Activated T-helper 1 cell treated with anti-CD3 and anti-CD28 coated beads, Interleukin-12 subunit alpha, Interleukin-12 subunit beta, Interleukin-2, Interleukin-4 antibody, amounts not matched to agents 30 ng/mL and 10 ng/mL and 1 ng/mL, durations not matched to agents 14 hours and 24 hours and 36 hours (primary cell): ENCODE measurements around the gene PRKCA. TPM values are rescaled to one million over a fixed set of nuclear protein-coding genes. Genes with fewer than 3 reads are reported as not detected.

ENCODE experiments used
- DNase-seq: peaks from one replicate; pipeline ENCODE4 v3.0.0; 2021; ENCODE audit warnings: low spot score
- H3K27ac Mint-ChIP-seq: one replicate; pipeline ENCODE4 v1.8.0; 2021; ENCODE audit warnings: mild to moderate bottlenecking, mixed read lengths
- H3K27me3 Mint-ChIP-seq: one replicate; pipeline ENCODE4 v1.8.0; 2022; ENCODE audit warnings: mild to moderate bottlenecking, moderate library complexity, mixed read lengths; ENCODE audit not compliant: insufficient read depth
- H3K36me3 Mint-ChIP-seq: one replicate; pipeline ENCODE4 v1.8.0; 2021; ENCODE audit warnings: low read depth, mixed read lengths
- H3K4me1 Mint-ChIP-seq: one replicate; pipeline ENCODE4 v1.8.0; 2021; ENCODE audit warnings: low read depth, mixed read lengths
- H3K4me3 Mint-ChIP-seq: one replicate; pipeline ENCODE4 v1.8.0; 2021; ENCODE audit warnings: mild to moderate bottlenecking, moderate library complexity, mixed read lengths
- H3K9me3 Mint-ChIP-seq: one replicate; pipeline ENCODE4 v1.8.0; 2021; ENCODE audit warnings: mixed read lengths
- intact Hi-C: fragments of 100-400 bp; cut with micrococcal nuclease; formaldehyde crosslinking; loops from one replicate; pipeline ENCODE4 v1.15.1; 2024
- total RNA-seq: library from RNA; stranded (reverse); gene quantifications from 2 replicates; pipeline ENCODE4 v1.2.3, GENCODE V29; 2022

Gene PRKCA
- total RNA-seq, 1 donor from 2014 or later = 157 TPM

DNA sequence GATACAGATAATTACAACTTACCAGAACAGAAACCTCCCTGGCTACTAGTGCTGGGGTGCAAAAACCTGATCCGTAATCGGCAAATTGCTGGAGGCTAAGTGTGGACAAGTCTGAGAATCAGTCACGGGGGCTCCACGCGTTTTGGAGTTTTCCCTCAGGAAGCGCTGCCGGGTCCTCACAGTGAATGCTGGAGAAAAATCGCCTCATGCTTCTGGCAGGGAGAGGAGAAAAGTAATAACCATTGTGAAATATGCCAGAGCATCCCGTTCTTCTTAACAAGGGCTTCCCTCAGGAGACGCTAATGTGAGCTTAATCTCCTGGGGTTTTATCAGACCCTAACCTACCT, 453.5 kb downstream of the PRKCA start:
- H3K9me3 Mint-ChIP-seq = no peaks in the 10 kb centered on the region
- no peaks in the 10 kb centered on the region for H3K27me3 Mint-ChIP-seq
- no peaks in the 10 kb centered on the region for H3K4me1 Mint-ChIP-seq
- intact Hi-C loops = no loop called here
- no peak overlapping the region for H3K27ac Mint-ChIP-seq
- DNase-seq = no peak
- no peak overlapping the region for H3K4me3 Mint-ChIP-seq
- peaks cover 25% of the 10 kb centered on the region for H3K36me3 Mint-ChIP-seq

DNA sequence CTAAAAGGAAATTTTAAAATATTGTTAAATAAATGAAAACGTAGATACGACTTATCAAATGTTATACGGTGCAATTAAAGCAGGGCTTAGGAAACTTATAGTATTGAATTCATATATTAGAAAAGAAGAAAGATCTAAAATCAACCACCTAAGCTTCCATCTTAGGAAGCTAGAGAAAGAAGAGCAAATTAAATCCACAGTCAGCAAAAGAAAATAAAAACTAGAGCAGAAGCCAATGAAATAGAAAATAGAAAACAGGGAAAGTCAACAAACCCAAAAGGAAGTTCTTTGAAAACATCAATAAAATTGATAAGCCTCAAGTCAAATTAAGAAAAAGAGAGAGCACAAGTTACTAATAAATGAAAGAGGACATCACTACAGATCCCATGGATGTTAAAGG, 457.9 kb downstream of the PRKCA start:
- Mint-ChIP-seq H3K27me3 (no peaks in the 10 kb centered on the region), H3K4me3 (no peak overlapping the region), H3K4me1 (no peaks in the 10 kb centered on the region), H3K27ac (no peak overlapping the region), H3K9me3 (no peaks in the 10 kb centered on the region), H3K36me3 (peaks cover 15% of the 10 kb centered on the region)
- intact Hi-C loops = no loop called here
- no peak for DNase-seq

DNA sequence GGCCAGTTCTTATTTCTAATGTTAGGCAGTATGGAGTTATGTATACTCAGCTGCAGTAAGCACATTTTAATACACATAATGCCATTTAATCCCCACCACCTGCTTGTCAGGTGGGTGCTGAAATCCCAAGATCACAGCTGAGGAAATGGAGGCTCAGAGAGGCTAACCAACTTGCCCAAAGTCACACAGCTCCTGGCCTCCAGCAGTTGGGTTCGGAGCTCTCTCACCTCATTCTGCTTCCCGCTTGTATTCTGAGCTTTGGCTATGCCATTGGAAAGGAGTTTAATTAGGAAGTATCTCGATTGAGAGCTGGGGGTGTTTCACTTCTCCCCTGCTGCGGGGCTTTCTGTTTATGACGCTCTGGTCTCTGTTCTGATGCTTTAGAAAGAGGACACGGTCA, 459.9 kb downstream of the PRKCA start:
- no peaks in the 10 kb centered on the region for H3K27me3 Mint-ChIP-seq
- peaks cover 11% of the 10 kb centered on the region for H3K4me1 Mint-ChIP-seq
- H3K9me3 Mint-ChIP-seq = no peaks in the 10 kb centered on the region
- peaks cover 12% of the 10 kb centered on the region for H3K36me3 Mint-ChIP-seq
- no peak for DNase-seq
- no peak overlapping the region for H3K4me3 Mint-ChIP-seq
- intact Hi-C loops = no loop called here
- H3K27ac Mint-ChIP-seq = no peak overlapping the region

GRCh38 chr17:66763056-66763455, 460.6 kb downstream of the PRKCA start:
- no peaks in the 10 kb centered on the region for H3K9me3 Mint-ChIP-seq

GRCh38 chr17:66764506-66764905, 462.1 kb downstream of the PRKCA start:
- H3K9me3 Mint-ChIP-seq = no peaks in the 10 kb centered on the region
- peaks cover 14% of the 10 kb centered on the region for H3K4me1 Mint-ChIP-seq
- H3K4me3 Mint-ChIP-seq = no peak overlapping the region
- DNase-seq = no peak
- H3K36me3 Mint-ChIP-seq = peaks cover 20% of the 10 kb centered on the region
- H3K27ac Mint-ChIP-seq = no peak overlapping the region
- no peaks in the 10 kb centered on the region for H3K27me3 Mint-ChIP-seq
- intact Hi-C loops = no loop called here

More at GRCh38 chr17:66763056-66763455, 460.6 kb downstream of the PRKCA start:
- DNase-seq = no peak
- Mint-ChIP-seq H3K27me3 (no peaks in the 10 kb centered on the region), H3K36me3 (peaks cover 16% of the 10 kb centered on the region), H3K27ac (no peak overlapping the region), H3K4me1 (peaks cover 14% of the 10 kb centered on the region), H3K4me3 (no peak overlapping the region)
- intact Hi-C loops = no loop called here

DNA sequence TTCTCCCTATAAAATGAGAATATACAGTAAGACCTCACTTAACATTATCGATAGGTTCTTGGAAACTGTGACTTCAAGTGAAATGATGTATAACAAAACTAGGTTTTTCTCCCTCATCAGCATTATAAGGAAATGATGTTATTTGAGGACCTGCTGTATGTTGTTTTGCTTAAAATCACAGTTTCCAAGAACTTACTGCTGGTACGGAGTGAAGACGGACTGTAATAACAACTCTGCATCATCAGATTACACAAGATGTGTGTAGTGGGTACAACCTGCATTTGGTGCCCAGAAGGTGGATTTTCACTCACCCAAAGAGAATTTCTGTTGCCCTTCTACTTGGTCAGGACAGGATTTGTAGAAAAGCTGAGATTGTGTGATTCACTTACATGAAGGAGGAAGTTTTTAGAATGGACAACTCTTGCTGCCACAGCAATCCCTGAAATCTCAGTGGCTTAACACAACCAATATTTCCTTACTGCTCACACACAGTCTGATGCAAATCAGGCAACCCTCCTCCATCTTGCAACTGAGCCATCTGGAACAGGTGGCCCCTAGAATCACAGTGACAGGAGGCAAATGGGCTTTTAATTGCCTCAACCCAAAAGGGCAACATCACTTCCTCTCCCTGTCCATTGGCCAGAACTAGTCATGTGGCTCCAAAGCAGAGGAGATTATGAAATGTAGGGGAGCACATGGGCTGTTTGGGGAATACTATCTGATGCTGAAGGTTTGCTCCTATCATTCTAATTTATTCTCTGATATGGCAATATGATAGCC, 464.9 kb downstream of the PRKCA start:
- no peak for DNase-seq
- H3K27ac Mint-ChIP-seq = peak overlapping the region; percentile 62
- intact Hi-C loops = no loop called here

DNA sequence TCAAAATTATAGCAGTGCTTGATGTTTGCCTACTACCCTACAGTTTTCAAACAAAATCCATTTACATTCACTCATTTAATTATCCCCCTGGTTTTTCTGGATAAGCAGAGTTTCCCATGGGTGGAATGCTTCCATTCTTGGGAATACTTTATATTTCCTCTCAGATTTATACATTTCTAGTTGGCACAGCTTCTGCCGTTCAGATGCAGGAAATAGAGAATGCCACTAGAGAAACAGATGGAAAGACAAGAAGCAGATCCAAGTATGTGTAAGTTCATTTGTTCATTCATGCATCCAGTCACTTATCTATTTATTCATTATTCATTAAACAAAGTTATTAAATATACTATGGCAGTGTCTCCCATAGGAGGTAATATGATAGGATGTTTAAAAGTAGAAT, 467.5 kb downstream of the PRKCA start:
- Mint-ChIP-seq H3K36me3 (peaks cover 34% of the 10 kb centered on the region), H3K4me1 (peaks cover 14% of the 10 kb centered on the region), H3K9me3 (no peaks in the 10 kb centered on the region), H3K27me3 (no peaks in the 10 kb centered on the region), H3K4me3 (no peak overlapping the region), H3K27ac (no peak overlapping the region)
- intact Hi-C loops = no loop called here
- DNase-seq = no peak

More for the DNA sequence above, 464.9 kb downstream of the PRKCA start:
- Mint-ChIP-seq H3K27me3 (no peaks in the 10 kb centered on the region), H3K9me3 (no peaks in the 10 kb centered on the region), H3K36me3 (peaks cover 26% of the 10 kb centered on the region), H3K4me1 (peaks cover 14% of the 10 kb centered on the region), H3K4me3 (no peak overlapping the region)

DNA sequence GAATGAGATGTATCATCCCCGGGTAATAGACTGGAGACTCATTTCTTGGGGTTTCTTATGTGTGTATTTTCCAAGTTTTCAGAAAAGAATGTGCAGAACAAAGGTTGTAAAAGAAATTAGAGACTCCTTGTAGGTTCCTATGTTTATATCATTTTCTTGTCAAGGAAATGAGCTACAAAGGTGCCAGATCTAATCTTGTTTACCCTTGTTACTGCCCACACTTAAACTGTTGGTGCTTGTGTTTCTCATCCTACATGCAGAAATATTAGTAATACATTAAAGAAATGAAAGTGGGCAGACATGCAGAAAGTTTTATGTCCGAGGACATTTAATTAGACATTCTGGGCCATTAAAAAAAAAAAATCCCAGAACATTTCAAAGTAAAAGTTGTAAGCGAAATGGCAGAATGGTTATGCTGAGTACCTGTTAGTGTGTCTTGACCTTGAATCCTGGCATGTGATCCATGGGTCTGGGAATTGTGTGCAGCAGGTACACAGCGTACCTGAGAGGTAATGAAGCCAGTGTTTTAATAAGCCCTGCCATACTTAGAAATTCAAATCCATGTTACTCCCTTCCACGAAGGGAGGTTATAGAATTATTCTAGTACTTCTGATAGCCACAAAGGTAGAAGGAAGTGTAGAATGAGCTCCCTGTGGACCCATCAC, 469.9 kb downstream of the PRKCA start:
- Mint-ChIP-seq H3K4me1 (peaks cover 3% of the 10 kb centered on the region), H3K27me3 (no peaks in the 10 kb centered on the region), H3K9me3 (no peaks in the 10 kb centered on the region), H3K4me3 (no peak overlapping the region), H3K27ac (no peak overlapping the region), H3K36me3 (peaks cover 32% of the 10 kb centered on the region)
- no peak for DNase-seq
- intact Hi-C loops = no loop called here

DNA sequence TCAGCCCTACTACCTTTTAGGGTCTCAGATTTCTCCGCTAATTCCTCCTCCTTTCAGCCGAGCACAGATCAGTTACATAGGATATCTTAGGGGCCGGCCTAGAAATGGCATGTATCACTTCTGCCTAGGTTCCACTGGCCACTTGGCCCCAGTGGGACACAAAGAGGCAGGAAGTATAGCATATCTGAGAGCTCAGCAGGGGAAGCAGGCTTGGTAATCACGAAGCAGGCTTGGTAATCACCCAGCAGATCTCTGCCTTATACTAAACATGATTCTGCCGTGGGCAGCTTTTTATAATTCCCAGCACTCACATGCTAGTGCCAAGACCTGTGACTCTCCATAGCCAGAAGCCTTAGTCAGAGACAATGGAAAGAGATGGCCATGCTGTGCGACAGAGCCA, 472.9 kb downstream of the PRKCA start:
- no peak for DNase-seq
- Mint-ChIP-seq H3K4me1 (no peaks in the 10 kb centered on the region), H3K27ac (no peak overlapping the region), H3K4me3 (no peak overlapping the region), H3K9me3 (no peaks in the 10 kb centered on the region), H3K36me3 (peaks cover 21% of the 10 kb centered on the region), H3K27me3 (no peaks in the 10 kb centered on the region)
- intact Hi-C loops = no loop called here

DNA sequence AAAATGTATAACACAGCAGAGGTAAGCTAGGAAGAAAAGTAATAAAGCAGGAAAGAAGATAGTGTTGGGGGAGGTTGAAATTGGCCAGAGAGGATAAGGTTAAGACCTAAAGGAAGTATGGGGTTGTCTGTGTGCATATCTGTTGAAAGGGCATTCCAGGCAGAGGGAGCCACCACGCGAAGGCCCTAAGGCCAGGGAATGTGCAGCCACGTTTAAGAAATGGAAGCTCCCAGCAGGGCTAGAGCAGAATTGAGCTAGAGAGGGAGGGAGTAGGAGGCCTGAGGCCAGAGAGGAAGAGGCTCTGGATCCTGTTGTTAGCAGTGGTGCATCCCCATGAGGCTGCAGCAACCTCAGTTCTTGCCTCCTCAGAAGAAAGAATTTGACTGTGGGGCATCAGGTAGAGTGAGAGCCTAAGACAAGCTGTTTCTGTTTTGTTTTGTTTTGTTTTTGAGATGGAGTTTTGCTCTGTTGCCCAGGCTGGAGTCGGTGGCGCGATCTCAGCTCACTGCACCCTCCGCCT, 473.5 kb downstream of the PRKCA start:
- Mint-ChIP-seq H3K36me3 (peaks cover 18% of the 10 kb centered on the region), H3K4me3 (no peak overlapping the region), H3K9me3 (no peaks in the 10 kb centered on the region), H3K4me1 (no peaks in the 10 kb centered on the region), H3K27me3 (no peaks in the 10 kb centered on the region), H3K27ac (peak overlapping the region; percentile 0)
- intact Hi-C loops = no loop called here
- no peak for DNase-seq

DNA sequence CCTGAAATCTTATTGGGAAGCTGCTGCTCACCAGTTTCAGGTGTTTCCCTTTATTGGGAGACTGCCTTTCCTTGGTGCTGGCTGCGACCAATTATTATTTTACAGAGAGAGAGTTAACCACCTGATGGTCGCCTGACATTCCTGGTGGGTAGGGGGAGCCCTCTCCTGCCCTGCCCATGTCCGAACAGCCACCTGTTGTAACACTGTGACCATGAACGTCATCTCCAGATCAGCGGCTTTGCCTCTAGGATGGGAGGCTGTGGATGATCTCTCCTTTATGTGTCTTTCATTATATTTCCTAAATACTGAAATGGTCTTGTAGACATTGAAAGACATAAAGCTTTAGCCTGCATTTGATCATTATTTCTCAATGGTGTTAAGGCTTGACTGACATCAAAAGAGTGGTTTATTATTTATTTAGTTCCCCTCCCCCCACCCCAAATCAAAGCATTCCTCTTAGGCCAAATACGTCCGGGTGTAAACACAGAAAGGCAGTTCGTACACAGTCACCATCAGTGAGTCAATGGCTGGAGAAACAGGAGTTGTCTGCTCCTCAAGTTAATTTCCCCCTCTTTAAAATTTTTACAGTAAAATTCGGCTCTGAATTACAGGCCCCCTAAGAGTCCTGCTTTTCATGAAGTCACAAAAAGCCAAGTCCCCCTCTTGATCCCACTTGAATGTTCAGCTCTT, 474.7 kb downstream of the PRKCA start:
- Mint-ChIP-seq H3K27ac (no peak overlapping the region), H3K4me1 (no peaks in the 10 kb centered on the region), H3K27me3 (no peaks in the 10 kb centered on the region), H3K36me3 (peaks cover 18% of the 10 kb centered on the region), H3K4me3 (no peak overlapping the region), H3K9me3 (no peaks in the 10 kb centered on the region)
- DNase-seq = no peak
- intact Hi-C loops = no loop called here

DNA sequence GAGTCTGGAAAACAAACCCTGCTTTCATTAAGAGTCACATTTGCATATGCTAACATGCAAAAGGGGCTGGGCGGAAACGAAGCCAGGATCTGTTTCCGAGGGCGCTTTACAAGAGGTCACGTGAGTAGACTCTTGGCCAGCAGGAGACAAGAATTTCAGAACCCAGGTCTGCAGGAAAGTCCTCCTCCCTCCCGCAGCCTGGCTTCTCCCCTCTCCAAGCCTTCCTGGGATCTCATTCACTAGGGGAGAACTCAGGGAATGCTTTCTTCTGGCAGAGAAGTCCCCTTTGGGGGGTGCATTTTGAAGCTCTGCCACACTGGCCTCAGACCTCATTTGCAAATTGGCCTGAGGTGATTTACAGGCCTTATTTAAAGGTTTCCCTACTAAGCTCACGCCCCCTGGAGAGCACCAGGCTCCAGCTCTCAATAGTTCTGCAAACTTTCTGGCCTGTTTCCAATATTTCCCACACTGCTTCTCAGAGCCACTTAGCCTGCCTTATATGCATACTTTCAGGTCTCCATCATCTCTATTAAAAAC, 475.3 kb downstream of the PRKCA start:
- intact Hi-C loops = no loop called here
- Mint-ChIP-seq H3K36me3 (peaks cover 18% of the 10 kb centered on the region), H3K4me3 (no peak overlapping the region)

More for the DNA sequence above, 475.3 kb downstream of the PRKCA start:
- Mint-ChIP-seq H3K27me3 (no peaks in the 10 kb centered on the region), H3K9me3 (no peaks in the 10 kb centered on the region), H3K4me1 (no peaks in the 10 kb centered on the region), H3K27ac (no peak overlapping the region)
- no peak for DNase-seq
